Measurements from ENCODE around the gene MS4A18.

GRCh38 chr11:60783141-60783484, 58.6 kb downstream of the MS4A18 start:
- no peak for TF ChIP-seq EP300 (IDR thresholded peaks at IDR 0.05)
- TF ChIP-seq CTCF (IDR thresholded peaks at IDR 0.05): no peak

Measured in ovary (tissue), 3 donors.